ENCODE data around the gene CEACAM3.

DNA sequence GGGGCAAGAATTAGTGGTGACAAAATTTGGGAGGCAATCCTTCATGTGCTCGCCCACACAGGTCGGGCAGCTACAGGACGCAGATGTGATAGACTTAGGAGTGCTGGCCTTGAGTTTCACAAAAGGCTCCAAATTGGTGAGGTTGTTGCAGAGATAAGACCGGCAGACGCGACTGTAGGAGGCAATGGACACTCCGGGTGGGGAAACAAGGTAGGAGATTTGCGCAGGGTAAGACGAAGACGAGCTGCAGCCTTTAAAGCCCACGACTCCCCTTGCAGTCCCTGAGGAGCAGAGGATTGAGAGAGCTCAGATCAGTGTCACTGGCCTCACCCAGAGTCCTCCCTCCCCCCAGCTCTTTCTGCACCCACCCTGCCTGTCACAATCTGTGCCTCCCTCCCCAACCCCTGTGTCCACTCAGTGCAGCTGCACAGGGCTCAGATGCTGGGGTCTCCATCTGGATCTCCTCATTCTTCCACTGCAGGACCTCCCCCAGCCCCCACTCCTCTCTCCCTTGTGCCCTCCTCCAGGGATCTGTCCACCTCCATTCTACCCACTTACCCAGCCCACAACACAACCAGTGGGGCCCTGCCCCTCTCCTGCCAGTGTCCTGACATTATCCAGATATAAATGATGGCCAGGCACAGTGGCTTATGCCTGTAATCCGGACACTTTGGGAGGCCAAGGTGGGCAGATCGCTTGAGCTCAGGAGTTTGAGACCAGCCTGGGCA lies 41.8 kb downstream of the CEACAM3 start:
- TF ChIP-seq, protein P1, sequence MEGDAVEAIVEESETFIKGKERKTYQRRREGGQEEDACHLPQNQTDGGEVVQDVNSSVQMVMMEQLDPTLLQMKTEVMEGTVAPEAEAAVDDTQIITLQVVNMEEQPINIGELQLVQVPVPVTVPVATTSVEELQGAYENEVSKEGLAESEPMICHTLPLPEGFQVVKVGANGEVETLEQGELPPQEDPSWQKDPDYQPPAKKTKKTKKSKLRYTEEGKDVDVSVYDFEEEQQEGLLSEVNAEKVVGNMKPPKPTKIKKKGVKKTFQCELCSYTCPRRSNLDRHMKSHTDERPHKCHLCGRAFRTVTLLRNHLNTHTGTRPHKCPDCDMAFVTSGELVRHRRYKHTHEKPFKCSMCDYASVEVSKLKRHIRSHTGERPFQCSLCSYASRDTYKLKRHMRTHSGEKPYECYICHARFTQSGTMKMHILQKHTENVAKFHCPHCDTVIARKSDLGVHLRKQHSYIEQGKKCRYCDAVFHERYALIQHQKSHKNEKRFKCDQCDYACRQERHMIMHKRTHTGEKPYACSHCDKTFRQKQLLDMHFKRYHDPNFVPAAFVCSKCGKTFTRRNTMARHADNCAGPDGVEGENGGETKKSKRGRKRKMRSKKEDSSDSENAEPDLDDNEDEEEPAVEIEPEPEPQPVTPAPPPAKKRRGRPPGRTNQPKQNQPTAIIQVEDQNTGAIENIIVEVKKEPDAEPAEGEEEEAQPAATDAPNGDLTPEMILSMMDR (conservative IDR thresholded peaks at IDR 0.05; ENCODE audit: low read length), result no peak
- no peak for TF ChIP-seq EZH2phosphoT487 (IDR thresholded peaks at IDR 0.05; ENCODE audit: borderline replicate concordance)
